Osteoblast (primary cell): ENCODE measurements around the gene OR52H1. TPM values are rescaled to one million over a fixed set of nuclear protein-coding genes. Genes with fewer than 3 reads are reported as not detected.

Experiments used
- DNase-seq: peaks from one replicate; pipeline ENCODE4 v3.0.0; 2011; ENCODE audit warnings: low spot score, mixed read lengths; ENCODE audit not compliant: insufficient read length; ENCODE audit errors: missing footprints
- H2AFZ ChIP-seq: 2 replicates; pipeline ENCODE4 v1.6.0; 2011; ENCODE audit warnings: mild to moderate bottlenecking, low read length
- H3K27ac ChIP-seq: 2 replicates; pipeline ENCODE4 v1.5.1; 2011; ENCODE audit warnings: mild to moderate bottlenecking, low read depth, low read length, moderate library complexity
- H3K27me3 ChIP-seq: 2 replicates; pipeline ENCODE4 v1.6.0; 2012; ENCODE audit warnings: mild to moderate bottlenecking, control low read depth, inconsistent platforms, low read length, moderate library complexity; ENCODE audit not compliant: insufficient read depth
- H3K36me3 ChIP-seq: 2 replicates; pipeline ENCODE4 v1.5.1; 2011; ENCODE audit warnings: mild to moderate bottlenecking, low read length, control low read depth, moderate library complexity; ENCODE audit not compliant: insufficient read depth
- H3K4me1 ChIP-seq: 2 replicates; pipeline ENCODE4 v1.5.1; 2011; ENCODE audit warnings: mild to moderate bottlenecking, low read length, control low read depth, moderate library complexity; ENCODE audit not compliant: insufficient read depth
- H3K4me2 ChIP-seq: 2 replicates; pipeline ENCODE4 v1.6.0; 2011; ENCODE audit warnings: mild to moderate bottlenecking, low read length; ENCODE audit not compliant: insufficient read depth
- H3K4me3 ChIP-seq: fragments of 200-600 bp; sonication (generic); 3 replicates; pipeline ENCODE4 v1.5.1; 2012; ENCODE audit warnings: mild to moderate bottlenecking, low read length, inconsistent platforms; ENCODE audit not compliant: insufficient read depth
- H3K79me2 ChIP-seq: 2 replicates; pipeline ENCODE4 v1.6.0; 2012; ENCODE audit warnings: mild to moderate bottlenecking, low read length, control low read depth, inconsistent platforms; ENCODE audit not compliant: insufficient read depth
- H3K9me3 ChIP-seq: 2 replicates; pipeline ENCODE4 v1.5.1; 2011; ENCODE audit warnings: low read depth, low read length, control low read depth
- H4K20me1 ChIP-seq: 2 replicates; pipeline ENCODE4 v1.6.0; 2012; ENCODE audit warnings: mild to moderate bottlenecking, low read length, control low read depth; ENCODE audit not compliant: insufficient read depth
- total RNA-seq: library from RNA; depleted of rRNA; stranded (reverse); fragments of >200 nt; gene quantifications from 2 replicates; pipeline ENCODE4 v1.2.3, GENCODE V29; 2012
- TF ChIP-seq, protein P1 (sequence below): IDR thresholded peaks from 2 replicates; pipeline ENCODE4 v1.5.1; 2011; ENCODE audit warnings: mild to moderate bottlenecking, low read depth, low read length, moderate library complexity; ENCODE audit errors: extremely low read depth

The OR52H1 gene
- total RNA-seq, 1 donor, result 0.36 TPM

DNA sequence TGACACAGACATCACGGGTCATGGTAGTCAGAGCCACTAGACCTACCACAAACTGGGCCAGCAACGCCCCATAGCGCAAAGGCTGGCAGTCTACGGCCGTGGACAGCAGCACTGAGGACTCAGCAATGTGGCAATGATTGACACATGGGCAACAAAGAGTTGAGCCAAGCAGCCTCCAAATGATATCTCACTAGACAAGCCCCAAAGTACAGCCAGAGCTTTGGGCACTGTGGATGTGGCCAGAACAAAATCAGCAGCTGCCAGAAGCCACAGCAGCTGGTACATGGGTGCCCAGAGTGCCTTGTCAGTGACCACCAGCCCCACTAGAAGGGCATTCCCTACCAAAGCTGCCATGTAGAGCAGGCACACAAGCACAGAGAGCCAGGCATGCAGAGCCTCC lies 20.6 kb downstream of the OR52H1 start:
- no peak for DNase-seq
- no peaks in the 10 kb centered on the region for H3K9me3 ChIP-seq
- no peak overlapping the region for H3K27ac ChIP-seq
- H2AFZ ChIP-seq, result no peak overlapping the region
- no peaks in the 10 kb centered on the region for H4K20me1 ChIP-seq
- H3K4me2 ChIP-seq, result no peak overlapping the region
- no peaks in the 10 kb centered on the region for H3K36me3 ChIP-seq
- TF ChIP-seq, protein P1, sequence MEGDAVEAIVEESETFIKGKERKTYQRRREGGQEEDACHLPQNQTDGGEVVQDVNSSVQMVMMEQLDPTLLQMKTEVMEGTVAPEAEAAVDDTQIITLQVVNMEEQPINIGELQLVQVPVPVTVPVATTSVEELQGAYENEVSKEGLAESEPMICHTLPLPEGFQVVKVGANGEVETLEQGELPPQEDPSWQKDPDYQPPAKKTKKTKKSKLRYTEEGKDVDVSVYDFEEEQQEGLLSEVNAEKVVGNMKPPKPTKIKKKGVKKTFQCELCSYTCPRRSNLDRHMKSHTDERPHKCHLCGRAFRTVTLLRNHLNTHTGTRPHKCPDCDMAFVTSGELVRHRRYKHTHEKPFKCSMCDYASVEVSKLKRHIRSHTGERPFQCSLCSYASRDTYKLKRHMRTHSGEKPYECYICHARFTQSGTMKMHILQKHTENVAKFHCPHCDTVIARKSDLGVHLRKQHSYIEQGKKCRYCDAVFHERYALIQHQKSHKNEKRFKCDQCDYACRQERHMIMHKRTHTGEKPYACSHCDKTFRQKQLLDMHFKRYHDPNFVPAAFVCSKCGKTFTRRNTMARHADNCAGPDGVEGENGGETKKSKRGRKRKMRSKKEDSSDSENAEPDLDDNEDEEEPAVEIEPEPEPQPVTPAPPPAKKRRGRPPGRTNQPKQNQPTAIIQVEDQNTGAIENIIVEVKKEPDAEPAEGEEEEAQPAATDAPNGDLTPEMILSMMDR, result no peak
- no peaks in the 10 kb centered on the region for H3K4me1 ChIP-seq
- H3K27me3 ChIP-seq, result no peaks in the 10 kb centered on the region
- H3K79me2 ChIP-seq, result no peaks in the 10 kb centered on the region
- H3K4me3 ChIP-seq, result no peak overlapping the region

DNA sequence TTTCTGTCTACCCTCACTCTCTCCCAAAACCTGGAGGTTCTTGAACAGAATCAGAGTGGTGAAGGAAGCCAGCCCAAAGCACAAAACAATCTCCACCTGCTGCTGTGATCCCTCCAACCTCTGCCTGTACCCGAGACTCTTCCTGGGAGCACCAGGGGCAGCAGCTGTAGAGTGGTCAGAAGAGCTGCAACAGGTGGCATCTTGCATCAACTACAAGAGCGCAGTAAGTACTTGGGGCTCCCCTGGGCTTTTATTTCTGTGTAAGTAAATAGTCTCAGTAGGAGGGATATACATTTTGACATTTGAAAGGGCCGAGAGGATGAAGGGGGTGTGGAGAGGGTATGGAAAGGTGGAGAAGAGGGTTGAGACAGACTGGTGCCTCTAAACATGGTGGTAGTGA lies 23.6 kb downstream of the OR52H1 start:
- H3K27ac ChIP-seq, result no peak overlapping the region
- H3K4me1 ChIP-seq, result no peaks in the 10 kb centered on the region
- no peak overlapping the region for H2AFZ ChIP-seq
- H3K79me2 ChIP-seq, result no peaks in the 10 kb centered on the region
- TF ChIP-seq, protein P1, result no peak
- H3K4me2 ChIP-seq, result no peak overlapping the region
- H3K27me3 ChIP-seq, result no peaks in the 10 kb centered on the region
- DNase-seq, result no peak
- H3K9me3 ChIP-seq, result no peaks in the 10 kb centered on the region
- no peaks in the 10 kb centered on the region for H3K36me3 ChIP-seq
- H3K4me3 ChIP-seq, result no peak overlapping the region
- no peaks in the 10 kb centered on the region for H4K20me1 ChIP-seq

DNA sequence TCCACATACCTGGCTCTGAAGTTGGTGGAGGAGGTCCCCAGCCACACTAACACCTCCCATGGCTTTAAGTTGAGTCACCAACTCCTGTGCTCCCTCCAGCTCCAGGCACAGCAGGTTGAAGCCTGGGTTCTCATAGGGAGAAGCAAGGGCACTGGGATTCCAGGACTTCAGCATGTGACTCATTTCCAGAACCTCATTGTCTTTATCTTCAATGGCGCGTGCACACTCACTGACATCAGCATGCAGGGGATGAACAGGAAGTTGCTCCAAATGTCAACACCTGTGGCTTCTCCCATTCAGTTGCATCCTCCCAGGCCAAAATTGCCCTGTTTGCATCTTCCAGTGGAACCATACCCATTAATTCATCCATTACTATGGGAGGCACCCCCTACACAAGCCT lies 26.0 kb downstream of the OR52H1 start:
- TF ChIP-seq, protein P1, result no peak

DNA sequence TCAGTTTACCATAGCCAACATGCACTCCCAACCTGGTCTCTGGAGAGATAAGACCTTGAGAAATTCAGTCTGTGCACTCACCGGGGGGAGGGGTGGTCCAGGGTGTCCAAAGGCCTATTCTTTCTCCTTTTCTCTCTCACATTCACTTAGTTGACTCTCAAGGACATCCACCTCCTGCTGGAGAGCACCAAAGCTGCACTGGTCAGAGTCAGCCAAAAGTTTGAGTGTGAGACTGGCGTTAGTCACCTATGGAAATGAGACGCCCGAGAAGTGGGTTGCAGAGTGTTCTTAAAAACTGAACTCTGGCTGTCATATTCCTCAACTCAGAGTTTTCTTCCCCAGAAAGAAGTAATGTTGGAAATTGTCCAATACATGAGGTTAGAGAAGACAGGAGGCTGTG lies 26.8 kb downstream of the OR52H1 start:
- Histone ChIP-seq H3K4me3 (no peak overlapping the region), H2AFZ (no peak overlapping the region), H3K79me2 (no peaks in the 10 kb centered on the region), H3K4me2 (no peak overlapping the region), H3K36me3 (no peaks in the 10 kb centered on the region), H3K9me3 (no peaks in the 10 kb centered on the region), H3K27me3 (no peaks in the 10 kb centered on the region), H3K4me1 (no peaks in the 10 kb centered on the region), H3K27ac (no peak overlapping the region), H4K20me1 (no peaks in the 10 kb centered on the region)
- TF ChIP-seq, protein P1, result no peak
- DNase-seq, result no peak

More for the DNA sequence above, 26.0 kb downstream of the OR52H1 start:
- H3K4me3 ChIP-seq, result no peak overlapping the region
- H3K27ac ChIP-seq, result no peak overlapping the region
- no peaks in the 10 kb centered on the region for H4K20me1 ChIP-seq
- H3K9me3 ChIP-seq, result no peaks in the 10 kb centered on the region
- no peak overlapping the region for H2AFZ ChIP-seq
- no peaks in the 10 kb centered on the region for H3K27me3 ChIP-seq
- no peaks in the 10 kb centered on the region for H3K36me3 ChIP-seq
- H3K4me2 ChIP-seq, result no peak overlapping the region
- H3K79me2 ChIP-seq, result no peaks in the 10 kb centered on the region
- DNase-seq, result no peak
- H3K4me1 ChIP-seq, result no peaks in the 10 kb centered on the region
